HEK293 (cell line): ENCODE data around the gene RHEX.

Source experiments
- CTCF ChIA-PET: fragments of 350-600 bp; formaldehyde crosslinking; extraction: SDS; loops from one replicate; lab custom pipeline; 2021; ENCODE audit warnings: antibody characterized with exemption; lab: Yijun Ruan, JAX
- POLR2A ChIA-PET: fragments of 300-600 bp; formaldehyde crosslinking; extraction: SDS; loops from one replicate; lab custom pipeline; 2020; ENCODE audit warnings: antibody characterized with exemption, inconsistent platforms; lab: Yijun Ruan, JAX
- H3K27ac ChIP-seq: fragments of 200-500 bp; sonication (Bioruptor generic); 2 replicates; pipeline ENCODE4 v1.5.1; 2014; ENCODE audit warnings: low read depth, low read length, control low read depth, inconsistent platforms; ENCODE audit errors: extremely low read depth
- H3K36me3 ChIP-seq, 2 experiments: fragments of 200-500 bp in 1 of 2; sonication (Bioruptor generic) in 1 of 2; 1 replicate in 1 of 2; 2 replicates in 1 of 2; pipeline ENCODE4 v1.5.1; 2014 to 2017; ENCODE audit warnings: inconsistent platforms in 2 of 2, low read length in 2 of 2; ENCODE audit not compliant: control insufficient read depth in 2 of 2, insufficient read depth in 1 of 2
- H3K4me1 ChIP-seq: fragments of 200-500 bp; sonication (Bioruptor generic); 2 replicates; pipeline ENCODE4 v1.5.1; 2014; ENCODE audit warnings: mild to moderate bottlenecking, low read length, inconsistent platforms; ENCODE audit not compliant: control insufficient read depth, insufficient read depth
- H3K4me3 ChIP-seq: 2 replicates; pipeline ENCODE4 v1.5.1; 2011; ENCODE audit warnings: low read depth, mild to moderate bottlenecking, control low read depth, low read length, moderate library complexity
- H3K9me3 ChIP-seq: fragments of 200-500 bp; sonication (Bioruptor generic); 2 replicates; pipeline ENCODE4 v1.5.1; 2014; ENCODE audit warnings: low read depth, low read length, inconsistent platforms; ENCODE audit not compliant: control insufficient read depth, insufficient read depth
- FEZF1 ChIP-seq: fragments of 450-650 bp; formaldehyde crosslinking; IDR thresholded peaks from 2 replicates; pipeline ENCODE4 v1.5.1; 2016; ENCODE audit warnings: missing biosample characterization, missing genetic modification characterization
- ZFHX2 ChIP-seq: fragments of 450-650 bp; formaldehyde crosslinking; conservative IDR thresholded peaks from 2 replicates; pipeline ENCODE4 v1.5.1; 2016; ENCODE audit warnings: missing biosample characterization, missing genetic modification characterization
- ZIC2 ChIP-seq: fragments of 450-650 bp; formaldehyde crosslinking; IDR thresholded peaks from 2 replicates; pipeline ENCODE4 v1.5.1; 2016; ENCODE audit warnings: missing biosample characterization, missing genetic modification characterization
- ZNF112 ChIP-seq: fragments of 450-650 bp; formaldehyde crosslinking; IDR thresholded peaks from 2 replicates; pipeline ENCODE4 v1.5.0; 2017; ENCODE audit warnings: missing biosample characterization, missing genetic modification characterization
- ZNF184 ChIP-seq: fragments of 450-650 bp; IDR thresholded peaks from 2 replicates; pipeline ENCODE4 v1.5.1; 2018; ENCODE audit warnings: missing biosample characterization, mild to moderate bottlenecking, missing genetic modification characterization
- ZNF529 ChIP-seq: fragments of 450-650 bp; formaldehyde crosslinking; IDR thresholded peaks from 2 replicates; pipeline ENCODE4 v1.5.1; 2017; ENCODE audit warnings: missing genetic modification characterization, missing biosample characterization; ENCODE audit not compliant: insufficient replicate concordance
- ZNF777 ChIP-seq: fragments of 450-650 bp; formaldehyde crosslinking; IDR thresholded peaks from 2 replicates; pipeline ENCODE4 v1.5.1; 2017; ENCODE audit warnings: missing biosample characterization, missing genetic modification characterization, borderline replicate concordance
- TF ChIP-seq, protein P1 (sequence below): fragments of 450-650 bp; formaldehyde crosslinking; IDR thresholded peaks from 2 replicates; pipeline ENCODE4 v1.5.1; 2016; ENCODE audit warnings: missing biosample characterization, missing genetic modification characterization, low read depth
- TF ChIP-seq, protein P2 (sequence below): fragments of 450-650 bp; formaldehyde crosslinking; IDR thresholded peaks from 2 replicates; pipeline ENCODE4 v1.5.1; 2016; ENCODE audit warnings: missing biosample characterization, missing genetic modification characterization
- TF ChIP-seq, protein P3 (sequence below): fragments of 450-650 bp; formaldehyde crosslinking; IDR thresholded peaks from 2 replicates; pipeline ENCODE4 v1.5.1; 2017; ENCODE audit warnings: missing biosample characterization, missing genetic modification characterization

RHEX gene

DNA sequence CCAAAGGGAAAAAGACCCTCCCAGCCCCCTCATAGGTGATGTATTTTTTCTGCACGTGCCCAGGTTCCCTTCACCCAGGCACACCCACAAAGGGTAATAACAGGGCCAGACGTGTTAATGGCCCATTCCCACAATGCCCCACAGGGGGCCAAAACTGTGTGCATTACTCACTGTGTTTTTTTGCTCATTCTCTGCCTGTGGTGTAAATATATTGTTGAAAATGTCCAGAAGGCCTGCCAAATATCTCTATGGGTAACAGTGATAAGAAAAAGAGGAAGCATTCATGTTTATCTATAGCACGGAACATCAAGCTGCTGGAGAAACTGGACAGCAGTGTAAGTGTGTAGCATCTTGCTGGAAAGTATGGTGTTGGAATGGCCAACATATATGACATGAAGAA lies 21.9 kb downstream of the RHEX start:
- peak; percentile 14; the same call in 1 of the 2 replicates for TF ChIP-seq ZIC2 (tag by site-specific recombination)
- no peak for TF ChIP-seq ZNF184 (tag by site-specific recombination)
- TF ChIP-seq FEZF1 (tag by site-specific recombination): peak; percentile 65
- TF ChIP-seq ZNF112 (tag by site-specific recombination): peak; percentile 47; the same call in 1 of the 2 replicates
- POLR2A ChIA-PET: no interaction called here
- no peak overlapping the region for H3K4me3 ChIP-seq
- CTCF ChIA-PET: interaction anchor here (0.6 to 1.5 kb wide), 2 partner anchors 18 to 44 kb away, joined by 3 to 5 read pairs; no protein-coding TSS in a partner anchor
- no peaks in the 10 kb centered on the region for H3K4me1 ChIP-seq
- H3K27ac ChIP-seq: no peak overlapping the region
- H3K9me3 ChIP-seq: no peaks in the 10 kb centered on the region
- H3K36me3 ChIP-seq: no peaks in the 10 kb centered on the region

DNA sequence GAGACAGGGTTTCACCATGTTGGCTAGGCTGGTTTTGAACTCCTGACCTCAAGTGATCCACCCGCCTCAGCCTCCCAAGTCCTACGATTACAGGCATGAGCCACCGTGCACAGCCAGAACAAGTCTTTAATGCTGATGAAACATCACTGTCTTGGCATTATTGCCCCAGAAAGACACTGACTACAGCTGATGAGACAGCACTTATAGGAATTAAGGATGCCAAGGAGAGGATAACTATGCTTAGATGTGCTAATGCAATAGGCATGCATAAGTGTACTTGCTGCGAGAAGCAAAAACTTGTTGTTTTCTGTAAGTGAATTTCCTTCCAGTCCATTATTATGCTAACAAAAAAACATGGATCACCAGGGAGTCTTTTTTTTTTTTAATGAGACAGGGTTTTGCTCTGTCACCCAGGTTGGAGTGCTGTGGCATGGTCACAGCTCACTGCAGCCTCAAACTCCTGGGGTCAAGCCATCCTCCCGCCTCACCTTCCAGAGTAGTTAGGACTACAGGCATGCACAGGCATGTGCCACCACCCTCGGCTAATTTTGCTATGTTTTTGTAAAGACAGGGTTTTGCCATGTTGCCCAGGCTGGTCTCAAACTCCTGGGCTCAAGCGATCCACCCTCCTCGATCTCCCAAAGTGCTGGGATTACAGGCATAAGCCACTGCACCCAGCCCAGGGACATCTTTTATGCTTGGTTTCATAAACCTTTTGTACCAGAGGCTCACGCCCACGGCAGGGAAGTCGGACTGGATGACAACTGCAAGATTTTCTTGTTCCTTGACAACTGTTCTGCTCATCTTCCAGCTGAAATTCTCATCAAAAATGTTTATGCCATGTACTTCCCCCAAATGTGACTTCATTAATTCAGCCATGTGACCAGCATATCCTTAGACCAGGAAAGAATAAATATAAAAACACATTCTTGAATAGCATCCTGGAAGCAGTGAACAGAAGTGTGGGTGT lies 23.1 kb downstream of the RHEX start:
- POLR2A ChIA-PET: no interaction called here
- CTCF ChIA-PET: interaction anchor here (1.3 to 1.5 kb wide), 2 partner anchors 45 to 46 kb away, joined by 3 to 5 read pairs; no protein-coding TSS in a partner anchor

DNA sequence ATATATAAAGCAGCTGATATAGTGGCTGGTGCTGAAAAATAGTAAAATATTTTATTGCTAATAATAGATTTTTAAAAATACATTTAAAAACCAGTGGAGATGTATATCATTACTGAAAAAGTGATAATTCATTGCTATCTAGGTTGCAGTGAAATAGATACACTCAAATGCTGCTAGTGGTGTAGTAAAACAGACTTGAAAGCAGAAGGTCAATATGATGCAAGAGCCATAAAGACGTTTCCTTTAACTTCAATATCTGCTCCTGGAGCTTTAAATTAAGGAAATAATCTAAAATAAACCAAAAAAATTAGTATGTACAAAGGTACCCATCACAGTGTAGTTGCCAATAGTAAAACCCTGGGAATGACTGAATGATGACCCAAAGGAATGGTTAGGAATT lies 26.2 kb downstream of the RHEX start:
- Histone ChIP-seq H3K4me3 (no peak overlapping the region), H3K9me3 (no peaks in the 10 kb centered on the region)
- CTCF ChIA-PET: no interaction called here
- TF ChIP-seq, protein P1, sequence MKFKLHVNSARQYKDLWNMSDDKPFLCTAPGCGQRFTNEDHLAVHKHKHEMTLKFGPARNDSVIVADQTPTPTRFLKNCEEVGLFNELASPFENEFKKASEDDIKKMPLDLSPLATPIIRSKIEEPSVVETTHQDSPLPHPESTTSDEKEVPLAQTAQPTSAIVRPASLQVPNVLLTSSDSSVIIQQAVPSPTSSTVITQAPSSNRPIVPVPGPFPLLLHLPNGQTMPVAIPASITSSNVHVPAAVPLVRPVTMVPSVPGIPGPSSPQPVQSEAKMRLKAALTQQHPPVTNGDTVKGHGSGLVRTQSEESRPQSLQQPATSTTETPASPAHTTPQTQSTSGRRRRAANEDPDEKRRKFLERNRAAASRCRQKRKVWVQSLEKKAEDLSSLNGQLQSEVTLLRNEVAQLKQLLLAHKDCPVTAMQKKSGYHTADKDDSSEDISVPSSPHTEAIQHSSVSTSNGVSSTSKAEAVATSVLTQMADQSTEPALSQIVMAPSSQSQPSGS: no peak
- TF ChIP-seq, protein P2, sequence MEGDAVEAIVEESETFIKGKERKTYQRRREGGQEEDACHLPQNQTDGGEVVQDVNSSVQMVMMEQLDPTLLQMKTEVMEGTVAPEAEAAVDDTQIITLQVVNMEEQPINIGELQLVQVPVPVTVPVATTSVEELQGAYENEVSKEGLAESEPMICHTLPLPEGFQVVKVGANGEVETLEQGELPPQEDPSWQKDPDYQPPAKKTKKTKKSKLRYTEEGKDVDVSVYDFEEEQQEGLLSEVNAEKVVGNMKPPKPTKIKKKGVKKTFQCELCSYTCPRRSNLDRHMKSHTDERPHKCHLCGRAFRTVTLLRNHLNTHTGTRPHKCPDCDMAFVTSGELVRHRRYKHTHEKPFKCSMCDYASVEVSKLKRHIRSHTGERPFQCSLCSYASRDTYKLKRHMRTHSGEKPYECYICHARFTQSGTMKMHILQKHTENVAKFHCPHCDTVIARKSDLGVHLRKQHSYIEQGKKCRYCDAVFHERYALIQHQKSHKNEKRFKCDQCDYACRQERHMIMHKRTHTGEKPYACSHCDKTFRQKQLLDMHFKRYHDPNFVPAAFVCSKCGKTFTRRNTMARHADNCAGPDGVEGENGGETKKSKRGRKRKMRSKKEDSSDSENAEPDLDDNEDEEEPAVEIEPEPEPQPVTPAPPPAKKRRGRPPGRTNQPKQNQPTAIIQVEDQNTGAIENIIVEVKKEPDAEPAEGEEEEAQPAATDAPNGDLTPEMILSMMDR (tag by site-specific recombination): no peak
- TF ChIP-seq, protein P3, sequence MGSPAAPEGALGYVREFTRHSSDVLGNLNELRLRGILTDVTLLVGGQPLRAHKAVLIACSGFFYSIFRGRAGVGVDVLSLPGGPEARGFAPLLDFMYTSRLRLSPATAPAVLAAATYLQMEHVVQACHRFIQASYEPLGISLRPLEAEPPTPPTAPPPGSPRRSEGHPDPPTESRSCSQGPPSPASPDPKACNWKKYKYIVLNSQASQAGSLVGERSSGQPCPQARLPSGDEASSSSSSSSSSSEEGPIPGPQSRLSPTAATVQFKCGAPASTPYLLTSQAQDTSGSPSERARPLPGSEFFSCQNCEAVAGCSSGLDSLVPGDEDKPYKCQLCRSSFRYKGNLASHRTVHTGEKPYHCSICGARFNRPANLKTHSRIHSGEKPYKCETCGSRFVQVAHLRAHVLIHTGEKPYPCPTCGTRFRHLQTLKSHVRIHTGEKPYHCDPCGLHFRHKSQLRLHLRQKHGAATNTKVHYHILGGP (tag by site-specific recombination): no peak
- TF ChIP-seq ZNF529 (tag by site-specific recombination): no peak
- TF ChIP-seq, all 188 proteins: peak for 0
- H3K4me1 ChIP-seq: no peaks in the 10 kb centered on the region
- H3K27ac ChIP-seq: no peak overlapping the region
- POLR2A ChIA-PET: no interaction called here
- H3K36me3 ChIP-seq: no peaks in the 10 kb centered on the region

More for the DNA sequence above, 23.1 kb downstream of the RHEX start:
- Histone ChIP-seq H3K9me3 (no peaks in the 10 kb centered on the region), H3K4me1 (no peaks in the 10 kb centered on the region), H3K4me3 (no peak overlapping the region), H3K27ac (no peak overlapping the region), H3K36me3 (no peaks in the 10 kb centered on the region)
- TF ChIP-seq ZNF777 (tag by site-specific recombination) (no peak), ZFHX2 (tag by site-specific recombination) (peak; percentile 47; the same call in 1 of the 2 replicates)
